Naive thymus-derived CD8-positive, alpha-beta T cell (primary cell): ENCODE results near the gene STON1. TPM values are rescaled to one million over a fixed set of nuclear protein-coding genes. Genes with fewer than 3 reads are reported as not detected.
"Not testable (repeated sequence)": the region's sequence is repeated elsewhere in the genome, so short reads cannot be mapped to it uniquely, and the experiment has no call there.

Experiments used
- ATAC-seq, 2 donors: fragments of 150-1000 bp; cut with Tn5 transposase in 1 of 2; sonication (Bioruptor Pico), chemical (Tn5 transposase) in 1 of 2; 1 replicate in 1 of 2; 2 replicates in 1 of 2; pipeline ENCODE4 v1.10.0; 2021; ENCODE audit warnings: mild to moderate bottlenecking in 2 of 2, moderate library complexity in 2 of 2
- POLR2A ChIA-PET: fragments of 350-600 bp; sonication (Branson Sonifier 250); formaldehyde crosslinking; loops from one replicate; lab custom pipeline; 2021; ENCODE audit warnings: antibody characterized with exemption; lab: Charles Lee
- DNase-seq, 10 donors: peaks; one replicate each; pipeline versions ENCODE4 v3.0.0 to v3.0.0-alpha.2; 2020 to 2022
- H3K27ac Mint-ChIP-seq, 10 donors: one replicate each; pipeline ENCODE4 v1.8.0; 2020 to 2022; ENCODE audit warnings: mild to moderate bottlenecking in 10 of 10, mixed read lengths in 10 of 10, moderate library complexity in 4 of 10, inconsistent platforms in 1 of 10
- H3K27me3 Mint-ChIP-seq, 5 donors: one replicate each; pipeline ENCODE4 v1.8.0; 2021 to 2022; ENCODE audit warnings: mixed read lengths in 5 of 5
- H3K36me3 Mint-ChIP-seq, 3 donors: one replicate each; pipeline ENCODE4 v1.8.0; 2020 to 2022; ENCODE audit warnings: mixed read lengths in 3 of 3, mild to moderate bottlenecking in 2 of 3, inconsistent platforms in 1 of 3
- H3K4me1 Mint-ChIP-seq, 4 donors: one replicate each; pipeline ENCODE4 v1.8.0; 2021 to 2022; ENCODE audit warnings: mixed read lengths in 4 of 4
- H3K4me3 Mint-ChIP-seq, 10 donors: one replicate each; pipeline ENCODE4 v1.8.0; 2020 to 2022; ENCODE audit warnings: mild to moderate bottlenecking in 10 of 10, mixed read lengths in 10 of 10, moderate library complexity in 6 of 10, inconsistent platforms in 1 of 10
- H3K9me3 Mint-ChIP-seq, 9 donors: one replicate each; pipeline ENCODE4 v1.8.0; 2020 to 2022; ENCODE audit warnings: mixed read lengths in 9 of 9, mild to moderate bottlenecking in 3 of 9, inconsistent platforms in 1 of 9, moderate library complexity in 1 of 9
- polyA plus RNA-seq, 3 donors: library from polyadenylated mRNA; unstranded; fragments of 300-500 nt; fragmentation: Illumina TruSeq; gene quantifications; one replicate each; pipeline ENCODE4 v1.2.3, GENCODE V29; 2021
- total RNA-seq, 8 experiments: library from RNA in 2 of 8; stranded (reverse) in 2 of 8; gene quantifications; one replicate each; pipeline ENCODE4 v1.2.3 and lab custom pipeline; 2021 to 2026

The STON1 gene
- total and polyA plus RNA-seq, 5 experiments from 2014 or later, result 0.25 to 3.5 (median 2.8) TPM; not detected in 2

DNA sequence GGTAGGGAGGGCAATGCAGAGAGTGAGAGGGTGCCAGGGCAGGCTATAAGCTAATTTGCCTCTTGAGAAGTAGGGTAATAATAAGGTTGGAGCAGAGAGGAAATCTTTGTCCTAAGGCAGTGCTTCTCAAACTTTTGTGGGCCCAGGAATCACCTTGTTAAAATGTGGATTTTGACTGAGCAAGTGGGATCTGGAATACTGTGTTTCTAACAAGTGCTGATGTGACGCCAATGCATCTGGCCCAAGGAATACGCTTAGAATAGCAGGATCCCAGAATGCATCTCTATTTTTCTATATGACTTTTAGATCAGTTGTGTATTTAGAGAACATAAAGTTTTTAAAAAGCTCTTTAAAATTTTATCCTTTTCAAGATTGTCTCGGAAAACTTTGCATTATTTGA is 58.0 kb downstream of the STON1 start:
- H3K9me3 Mint-ChIP-seq, result no peaks in the 10 kb centered on the region
- H3K4me3 Mint-ChIP-seq, result no peak overlapping the region
- H3K36me3 Mint-ChIP-seq, result no peaks in the 10 kb centered on the region
- no peak for DNase-seq
- H3K27me3 Mint-ChIP-seq, result peaks cover 0 to 8% (median 0%) of the 10 kb centered on the region in 5 donors
- H3K4me1 Mint-ChIP-seq, result peaks cover 0 to 6% (median 2%) of the 10 kb centered on the region in 4 donors
- H3K27ac Mint-ChIP-seq, result no peak overlapping the region
- POLR2A ChIA-PET, result interaction anchor here (0.7 kb wide), 1 partner anchor 15 kb away, joined by 3 read pairs; no protein-coding TSS in a partner anchor
- ATAC-seq, result no peak

- no peaks in the 10 kb centered on the region for H3K36me3 Mint-ChIP-seq
- POLR2A ChIA-PET, result interaction anchor here (0.7 kb wide), 1 partner anchor 16 kb away, joined by 3 read pairs; no protein-coding TSS in a partner anchor
- DNase-seq, result no peak
These were observed 58.8 kb downstream of the STON1 start for GRCh38 chr2:48588745-48589144.

GRCh38 chr2:48589170-48589767 is 59.3 kb downstream of the STON1 start:
- ATAC-seq, result no peak
- Mint-ChIP-seq H3K4me3 (no peak overlapping the region), H3K4me1 (peaks cover 0 to 6% (median 2%) of the 10 kb centered on the region in 4 donors), H3K27ac (no peak overlapping the region), H3K27me3 (peaks cover 0 to 7% (median 0%) of the 10 kb centered on the region in 5 donors), H3K9me3 (no peaks in the 10 kb centered on the region), H3K36me3 (no peaks in the 10 kb centered on the region)
- POLR2A ChIA-PET, result no interaction called here
- no peak for DNase-seq

More at GRCh38 chr2:48588745-48589144, 58.8 kb downstream of the STON1 start:
- H3K27ac Mint-ChIP-seq, result no peak overlapping the region
- H3K4me3 Mint-ChIP-seq, result no peak overlapping the region
- ATAC-seq, result no peak
- H3K27me3 Mint-ChIP-seq, result peaks cover 0 to 7% (median 0%) of the 10 kb centered on the region in 5 donors
- peaks cover 0 to 6% (median 2%) of the 10 kb centered on the region in 4 donors for H3K4me1 Mint-ChIP-seq
- H3K9me3 Mint-ChIP-seq, result no peaks in the 10 kb centered on the region

DNA sequence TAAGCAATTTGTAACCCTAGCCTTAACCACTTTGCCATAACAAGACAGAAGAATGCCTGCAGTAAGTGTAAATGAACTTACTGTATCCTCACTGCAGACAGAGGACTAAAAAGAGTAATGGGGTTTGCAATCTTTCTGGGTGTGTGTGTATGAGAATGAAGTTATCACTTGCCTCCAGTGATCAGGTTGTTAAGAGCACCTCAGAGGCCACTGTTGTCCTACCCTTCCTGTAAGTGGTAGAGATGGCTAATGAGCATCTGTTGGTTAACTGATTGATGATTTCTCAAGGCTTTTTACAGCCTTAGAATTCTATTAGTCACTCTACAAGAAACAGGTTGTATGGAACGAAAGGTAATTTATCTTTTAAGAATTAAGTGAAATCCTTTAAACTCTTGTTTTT is 60.1 kb downstream of the STON1 start:
- Mint-ChIP-seq H3K4me1 (peaks cover 0 to 6% (median 2%) of the 10 kb centered on the region in 4 donors), H3K27me3 (peaks cover 0 to 7% (median 0%) of the 10 kb centered on the region in 5 donors), H3K4me3 (no peak overlapping the region), H3K36me3 (no peaks in the 10 kb centered on the region), H3K9me3 (no peaks in the 10 kb centered on the region), H3K27ac (no peak overlapping the region)
- ATAC-seq (no peak), DNase-seq (no peak)
- POLR2A ChIA-PET, result no interaction called here

DNA sequence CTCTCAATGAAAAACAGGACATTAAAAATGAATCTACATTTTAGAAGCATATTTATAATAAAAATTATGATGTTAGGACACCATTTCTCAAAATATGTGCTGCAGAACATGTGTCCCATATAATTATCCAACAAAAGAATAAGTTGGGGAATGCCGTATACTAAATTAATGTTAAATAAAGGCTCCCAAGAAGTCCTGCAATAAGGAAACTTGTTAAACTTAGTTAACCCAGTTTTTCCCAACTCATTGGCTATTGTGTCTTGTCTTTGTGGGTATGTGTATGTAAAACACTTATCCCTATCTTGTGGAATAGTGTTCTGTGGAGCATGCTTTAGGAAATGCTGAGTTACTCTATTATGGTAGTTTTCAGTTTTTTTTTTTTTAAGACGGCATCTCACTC is 62.1 kb downstream of the STON1 start:
- H3K27ac Mint-ChIP-seq, result no peak overlapping the region
- peaks cover 0 to 3% (median 0%) of the 10 kb centered on the region in 4 donors for H3K4me1 Mint-ChIP-seq
- no peak overlapping the region for H3K4me3 Mint-ChIP-seq
- H3K36me3 Mint-ChIP-seq, result no peaks in the 10 kb centered on the region
- H3K9me3 Mint-ChIP-seq, result no peaks in the 10 kb centered on the region
- H3K27me3 Mint-ChIP-seq, result peaks cover 0 to 2% (median 0%) of the 10 kb centered on the region in 5 donors
- POLR2A ChIA-PET, result no interaction called here
- no peak for DNase-seq
- ATAC-seq, result no peak

DNA sequence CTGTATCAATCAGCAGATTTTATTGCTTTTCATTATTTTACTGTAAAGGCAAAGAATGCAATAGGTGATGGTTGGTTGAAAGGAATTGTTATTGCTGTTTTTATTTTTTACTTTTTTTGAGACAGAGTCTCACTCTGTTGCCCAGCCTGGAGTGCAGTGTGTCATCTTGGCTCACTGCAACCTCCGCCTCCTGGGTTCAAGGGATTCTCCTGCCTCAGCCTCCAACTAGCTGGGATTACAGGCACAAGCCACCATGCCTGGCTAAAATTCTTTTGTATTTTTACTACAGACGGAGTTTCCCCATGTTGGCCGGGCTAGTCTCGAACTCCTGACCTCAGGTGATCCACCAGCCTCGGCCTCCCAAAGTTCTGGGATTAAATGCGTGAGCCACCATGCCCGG is 66.8 kb downstream of the STON1 start:
- H3K4me1 Mint-ChIP-seq, POLR2A ChIA-PET, DNase-seq, ATAC-seq, H3K27me3 Mint-ChIP-seq, H3K27ac Mint-ChIP-seq, H3K4me3 Mint-ChIP-seq, H3K9me3 Mint-ChIP-seq, H3K36me3 Mint-ChIP-seq: not testable (repeated sequence)

DNA sequence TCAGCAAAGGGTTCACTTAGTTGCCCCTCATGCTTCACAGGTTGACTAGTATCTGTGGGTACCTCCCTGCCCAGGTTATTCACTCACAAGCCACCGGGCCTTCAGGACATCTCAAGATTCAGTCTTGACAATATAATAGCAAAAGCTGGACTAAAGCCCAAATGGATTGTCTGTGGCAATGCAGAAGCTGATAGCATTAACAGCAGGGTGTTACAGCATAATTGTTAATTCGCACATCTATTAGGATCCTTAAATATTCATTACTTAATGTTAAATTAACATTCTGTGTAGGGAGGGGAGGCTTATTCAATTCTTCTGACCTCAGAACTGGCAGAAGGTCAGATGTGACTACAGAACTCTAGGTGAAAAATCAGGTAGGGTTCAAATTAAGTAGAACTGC is 67.5 kb downstream of the STON1 start:
- ATAC-seq (no peak), DNase-seq (no peak)

DNA sequence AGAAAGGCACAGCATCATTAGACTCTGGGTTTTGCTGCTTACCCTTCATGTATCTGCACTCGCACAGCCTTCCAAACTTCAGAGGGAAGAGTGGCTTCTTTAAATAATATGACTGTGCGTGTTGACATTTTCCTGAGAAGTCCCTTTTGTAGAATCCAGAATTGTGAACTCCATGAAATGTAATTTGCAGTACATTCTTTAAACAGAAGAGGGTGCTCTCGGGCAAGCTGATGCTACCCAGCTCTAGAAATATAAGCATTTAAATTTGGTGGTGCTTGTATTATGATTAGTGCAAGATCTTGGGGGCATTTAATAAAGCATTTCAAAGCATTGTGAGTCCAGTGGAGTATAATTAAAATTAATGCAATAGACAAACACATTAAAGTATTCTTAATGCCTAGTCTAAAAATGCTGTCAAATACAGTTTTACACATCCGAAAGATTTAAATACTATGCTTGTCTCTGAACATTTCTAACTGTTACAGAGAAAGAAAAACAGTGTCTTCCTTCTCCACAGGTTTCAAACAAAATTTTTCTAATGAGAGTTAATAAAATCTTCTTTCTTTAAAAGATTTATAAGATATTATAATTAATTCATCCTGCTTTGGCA is 70.4 kb downstream of the STON1 start:
- POLR2A ChIA-PET, result no interaction called here
- DNase-seq, result peak in 4 of 10 donors; percentile 2 to 12 (median 8)
- Mint-ChIP-seq H3K4me1 (peaks cover 0 to 2% (median 0%) of the 10 kb centered on the region in 4 donors), H3K36me3 (no peaks in the 10 kb centered on the region), H3K4me3 (no peak overlapping the region), H3K27ac (no peak overlapping the region), H3K27me3 (peaks cover 0 to 4% (median 2%) of the 10 kb centered on the region in 5 donors), H3K9me3 (no peaks in the 10 kb centered on the region)
- ATAC-seq, result no peak

More for the DNA sequence above, 67.5 kb downstream of the STON1 start:
- peaks cover 0 to 2% (median 0%) of the 10 kb centered on the region in 4 donors for H3K4me1 Mint-ChIP-seq
- H3K27me3 Mint-ChIP-seq, result peaks cover 0 to 4% (median 2%) of the 10 kb centered on the region in 5 donors
- no peaks in the 10 kb centered on the region for H3K9me3 Mint-ChIP-seq
- no peak overlapping the region for H3K4me3 Mint-ChIP-seq
- POLR2A ChIA-PET, result no interaction called here
- no peaks in the 10 kb centered on the region for H3K36me3 Mint-ChIP-seq
- H3K27ac Mint-ChIP-seq, result no peak overlapping the region

DNA sequence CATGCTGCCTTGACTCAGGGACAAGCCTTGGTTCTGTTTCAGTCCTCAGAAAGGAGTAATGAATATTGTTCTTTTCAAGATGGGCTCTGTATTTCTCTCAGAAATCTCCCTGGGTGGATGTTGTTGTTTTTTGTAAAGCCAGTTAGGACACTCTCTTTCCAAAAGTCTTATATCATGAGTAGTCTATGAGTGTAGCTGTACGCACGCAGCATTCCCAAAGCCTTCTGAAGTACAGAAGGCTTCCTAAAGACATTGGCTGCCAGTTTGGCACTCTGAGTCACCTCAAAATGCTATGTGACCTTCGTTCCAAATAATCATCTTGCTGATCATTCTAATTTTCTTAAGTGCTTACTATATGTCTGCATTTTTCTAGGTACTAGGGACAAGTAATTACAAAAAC is 71.0 kb downstream of the STON1 start:
- H3K4me3 Mint-ChIP-seq, result no peak overlapping the region
- DNase-seq (no peak), ATAC-seq (no peak)
- no peak overlapping the region for H3K27ac Mint-ChIP-seq
- peaks cover 0 to 2% (median 0%) of the 10 kb centered on the region in 4 donors for H3K4me1 Mint-ChIP-seq
- no peaks in the 10 kb centered on the region for H3K9me3 Mint-ChIP-seq
- POLR2A ChIA-PET, result no interaction called here
- H3K27me3 Mint-ChIP-seq, result peaks cover 0 to 4% (median 2%) of the 10 kb centered on the region in 5 donors
- no peaks in the 10 kb centered on the region for H3K36me3 Mint-ChIP-seq

- no peak for DNase-seq
- Mint-ChIP-seq H3K4me1 (peaks cover 0 to 2% (median 0%) of the 10 kb centered on the region in 4 donors), H3K4me3 (no peak overlapping the region), H3K9me3 (no peaks in the 10 kb centered on the region), H3K27me3 (peaks cover 0 to 4% (median 2%) of the 10 kb centered on the region in 5 donors), H3K27ac (no peak overlapping the region), H3K36me3 (no peaks in the 10 kb centered on the region)
- no peak for ATAC-seq
- POLR2A ChIA-PET, result no interaction called here
These were observed 71.4 kb downstream of the STON1 start for GRCh38 chr2:48601349-48601748.

DNA sequence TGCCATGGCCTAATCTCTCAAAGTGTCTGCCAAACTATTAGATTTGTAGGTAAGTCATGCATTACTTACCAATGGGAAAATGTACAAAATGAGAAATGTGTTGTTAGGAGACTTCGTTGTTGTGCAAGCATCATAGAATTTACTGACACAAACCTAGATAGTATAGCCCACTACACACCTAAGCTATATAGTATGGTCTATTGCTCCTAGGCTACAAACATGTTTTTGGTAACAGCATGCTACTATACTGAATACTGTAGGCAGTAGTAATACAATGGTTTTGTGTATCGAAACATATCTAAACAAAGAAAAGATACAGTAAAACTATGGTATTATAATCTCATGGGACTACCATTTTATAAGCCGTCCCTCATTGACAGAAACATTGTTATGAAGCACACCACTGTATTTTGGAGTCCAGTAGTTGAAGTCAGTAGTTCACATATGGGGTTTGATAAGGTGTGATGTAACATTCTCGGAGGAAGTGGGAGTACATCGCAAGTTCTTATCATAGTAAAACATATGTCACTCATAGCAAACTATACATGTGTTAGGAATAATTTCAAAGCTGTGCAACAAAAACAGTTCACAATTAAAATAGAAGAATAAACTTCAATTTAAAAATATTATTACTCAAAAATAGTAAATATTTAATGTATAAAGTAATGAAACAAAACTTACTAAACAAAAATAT is 75.7 kb downstream of the STON1 start:
- Mint-ChIP-seq H3K4me3 (no peak overlapping the region), H3K9me3 (no peaks in the 10 kb centered on the region), H3K36me3 (no peaks in the 10 kb centered on the region), H3K27me3 (peaks cover 2 to 12% (median 8%) of the 10 kb centered on the region in 5 donors), H3K27ac (no peak overlapping the region), H3K4me1 (no peaks in the 10 kb centered on the region)
- POLR2A ChIA-PET, result no interaction called here
- DNase-seq (no peak), ATAC-seq (no peak)

GRCh38 chr2:48607307-48608014 is 77.5 kb downstream of the STON1 start:
- Mint-ChIP-seq H3K9me3 (no peaks in the 10 kb centered on the region), H3K4me1 (no peaks in the 10 kb centered on the region), H3K36me3 (no peaks in the 10 kb centered on the region), H3K27ac (no peak overlapping the region), H3K4me3 (no peak overlapping the region), H3K27me3 (peaks cover 2 to 20% (median 9%) of the 10 kb centered on the region in 5 donors)
- DNase-seq (no peak), ATAC-seq (no peak)
- POLR2A ChIA-PET, result no interaction called here
